ENCODE results near the gene STON2.

The STON2 gene

DNA sequence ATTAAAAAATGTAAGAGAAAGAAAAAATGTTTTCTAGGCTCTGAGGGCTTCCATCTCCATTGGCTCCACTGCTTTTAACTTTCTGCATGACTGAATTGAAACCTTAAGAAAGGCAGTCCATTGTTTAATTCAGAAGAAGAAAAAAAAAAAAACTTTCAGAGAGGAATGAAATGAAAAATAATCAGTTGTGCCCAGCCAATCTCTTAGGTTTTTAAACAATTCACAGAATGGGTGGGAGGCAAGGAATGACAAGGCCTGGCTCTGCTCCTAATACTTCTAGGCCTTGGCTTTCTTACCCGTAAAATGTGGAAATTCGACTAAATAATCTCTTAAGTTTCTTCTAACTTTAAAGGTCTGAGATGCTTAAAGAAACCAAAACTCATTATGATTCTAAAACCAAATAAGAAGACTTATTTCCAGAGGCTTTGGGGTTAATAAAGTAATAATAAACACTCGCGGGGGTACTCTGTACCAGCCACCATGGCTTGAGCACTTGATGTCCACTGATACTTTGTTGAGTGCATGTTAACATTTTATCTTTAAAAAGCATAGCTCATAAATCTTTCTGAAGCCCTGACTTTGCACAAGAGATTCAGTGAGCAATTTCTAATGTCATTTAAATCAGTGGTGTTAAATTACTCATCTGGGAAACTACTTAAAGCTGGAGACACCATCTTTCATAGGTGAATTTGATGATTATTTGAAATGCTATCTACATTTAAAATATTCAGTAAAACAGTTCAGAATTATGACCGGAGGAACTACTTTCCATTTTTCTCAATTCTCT, 49.6 kb downstream of the STON2 start:
- Histone ChIP-seq H3K27ac (replicated peaks; ENCODE audit: low read length) (no peak overlapping the region), H3K18ac (ENCODE audit: low read length) (no peak overlapping the region), H3K4ac (ENCODE audit: low read length) (no peak overlapping the region), H2BK5ac (ENCODE audit: low read length) (no peak overlapping the region), H3K14ac (ENCODE audit: low read length) (no peak overlapping the region), H2BK12ac (ENCODE audit: low read length) (no peak overlapping the region), H3K4me3 (ENCODE audit: low read length in 2 of 2) (no peak overlapping the region), H3K4me1 (ENCODE audit: control insufficient read depth in 2 of 2, insufficient read depth in 1 of 2, low read depth in 1 of 2, low read length in 2 of 2) (no peaks in the 10 kb centered on the region), H2AK5ac (ENCODE audit: low read depth, low read length) (no peak overlapping the region), H4K91ac (ENCODE audit: low read depth, low read length, poor library complexity) (no peak overlapping the region), H3K27me3 (ENCODE audit: control insufficient read depth in 3 of 3, insufficient read depth in 3 of 3, low read depth in 1 of 3, low read length in 3 of 3) (no peaks in the 10 kb centered on the region), H2AFZ (ENCODE audit: low read length) (no peak overlapping the region), H2BK15ac (ENCODE audit: low read length) (no peak overlapping the region), H2BK120ac (ENCODE audit: low read depth, low read length) (no peak overlapping the region), H3K23ac (ENCODE audit: low read depth, low read length, poor library complexity) (no peak overlapping the region), H3K36me3 (replicated peaks in 1 of 2; ENCODE audit: control insufficient read depth in 2 of 2, insufficient read depth in 2 of 2, low read length in 2 of 2) (no peaks in the 10 kb centered on the region), H3K9me3 (replicated peaks in 1 of 2; ENCODE audit: control insufficient read depth in 2 of 2, insufficient read depth in 1 of 2, low read depth in 1 of 2, low read length in 2 of 2) (peaks cover 0 to 22% of the 10 kb centered on the region in 2 donors), H3K9ac (ENCODE audit: low read depth, low read length, poor library complexity) (no peak overlapping the region), H3K79me1 (ENCODE audit: low read depth, low read length) (no peaks in the 10 kb centered on the region), H3K4me2 (ENCODE audit: insufficient read depth, low read length, poor library complexity, severe bottlenecking) (no peak overlapping the region), H4K8ac (ENCODE audit: low read depth, low read length) (no peak overlapping the region)
- no peak for DNase-seq (ENCODE audit: low spot score)
- no CpG with 5 or more reads among the region's 5 CpGs for WGBS, 2 donors (ENCODE audit: extremely low coverage in 2 of 2, insufficient read length in 2 of 2, insufficient replicate concordance in 1 of 2)

DNA sequence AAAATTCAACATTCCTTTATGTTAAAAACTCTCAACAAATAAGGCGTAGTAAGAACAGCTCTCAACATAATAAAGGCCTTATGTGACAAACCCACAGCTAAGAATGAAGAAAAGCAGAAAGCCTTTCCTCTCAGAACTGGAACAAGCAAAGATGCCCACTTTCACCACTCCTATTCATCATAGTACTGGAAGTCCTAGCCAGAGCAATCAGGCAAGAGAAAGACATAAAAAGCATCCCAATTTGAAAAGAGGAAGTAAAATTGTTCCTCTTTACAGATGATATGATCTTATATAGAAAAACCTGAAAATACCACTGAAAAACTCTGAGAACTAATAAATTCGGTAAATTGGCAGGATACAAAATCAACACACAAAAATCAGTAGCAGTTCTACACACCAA, 52.1 kb downstream of the STON2 start:
- no peak overlapping the region for H4K8ac ChIP-seq (ENCODE audit: low read depth, low read length)
- no peak overlapping the region for H2BK15ac ChIP-seq (ENCODE audit: low read length)
- H2AFZ ChIP-seq (ENCODE audit: low read length): no peak overlapping the region
- DNase-seq (ENCODE audit: low spot score): no peak
- H3K9me3 ChIP-seq (replicated peaks in 1 of 2; ENCODE audit: control insufficient read depth in 2 of 2, insufficient read depth in 1 of 2, low read depth in 1 of 2, low read length in 2 of 2): peaks cover 0 to 8% of the 10 kb centered on the region in 2 donors
- H3K18ac ChIP-seq (ENCODE audit: low read length): no peak overlapping the region
- no peak overlapping the region for H2BK12ac ChIP-seq (ENCODE audit: low read length)
- H3K36me3 ChIP-seq (replicated peaks in 1 of 2; ENCODE audit: control insufficient read depth in 2 of 2, insufficient read depth in 2 of 2, low read length in 2 of 2): no peaks in the 10 kb centered on the region
- H2BK5ac ChIP-seq (ENCODE audit: low read length): no peak overlapping the region
- peaks cover 0 to 8% of the 10 kb centered on the region in 2 donors for H3K4me1 ChIP-seq (ENCODE audit: control insufficient read depth in 2 of 2, insufficient read depth in 1 of 2, low read depth in 1 of 2, low read length in 2 of 2)
- H2BK120ac ChIP-seq (ENCODE audit: low read depth, low read length): no peak overlapping the region
- H3K23ac ChIP-seq (ENCODE audit: low read depth, low read length, poor library complexity): no peak overlapping the region
- WGBS, 2 donors (ENCODE audit: extremely low coverage in 2 of 2, insufficient read length in 2 of 2, insufficient replicate concordance in 1 of 2): no CpG with 5 or more reads among the region's 2 CpGs
- H3K9ac ChIP-seq (ENCODE audit: low read depth, low read length, poor library complexity): no peak overlapping the region
- H4K91ac ChIP-seq (ENCODE audit: low read depth, low read length, poor library complexity): no peak overlapping the region
- H3K27me3 ChIP-seq (ENCODE audit: control insufficient read depth in 3 of 3, insufficient read depth in 3 of 3, low read depth in 1 of 3, low read length in 3 of 3): no peaks in the 10 kb centered on the region
- no peak overlapping the region for H3K4me2 ChIP-seq (ENCODE audit: insufficient read depth, low read length, poor library complexity, severe bottlenecking)
- no peak overlapping the region for H3K4ac ChIP-seq (ENCODE audit: low read length)
- no peak overlapping the region for H2AK5ac ChIP-seq (ENCODE audit: low read depth, low read length)
- no peak overlapping the region for H3K27ac ChIP-seq (replicated peaks; ENCODE audit: low read length)
- no peak overlapping the region for H3K4me3 ChIP-seq (ENCODE audit: low read length in 2 of 2)
- no peaks in the 10 kb centered on the region for H3K79me1 ChIP-seq (ENCODE audit: low read depth, low read length)
- H3K14ac ChIP-seq (ENCODE audit: low read length): no peak overlapping the region

DNA sequence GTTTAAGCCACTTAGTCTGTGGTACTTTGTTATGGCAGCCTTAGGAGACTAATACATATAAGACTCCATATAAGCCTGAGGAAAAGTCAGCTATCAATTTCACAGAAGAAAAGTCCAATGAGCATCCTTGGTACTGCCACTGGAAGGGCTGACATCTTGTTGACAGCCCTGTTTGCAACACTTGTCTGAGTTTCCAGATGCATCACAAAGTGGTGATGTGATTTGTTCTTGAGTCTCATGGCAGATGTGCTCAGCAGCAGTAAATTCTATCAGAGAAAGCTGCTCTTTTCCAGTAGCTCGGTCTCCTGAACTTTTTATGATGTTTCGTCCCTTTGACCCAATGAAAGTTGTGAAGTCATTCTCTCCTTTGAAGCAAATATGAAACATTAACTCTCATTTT, 54.3 kb downstream of the STON2 start:
- no peak overlapping the region for H2BK12ac ChIP-seq (ENCODE audit: low read length)
- H3K4me1 ChIP-seq (ENCODE audit: control insufficient read depth in 2 of 2, insufficient read depth in 1 of 2, low read depth in 1 of 2, low read length in 2 of 2): peaks cover 2 to 14% of the 10 kb centered on the region in 2 donors
- no CpG with 5 or more reads among the region's 2 CpGs for WGBS, 2 donors (ENCODE audit: extremely low coverage in 2 of 2, insufficient read length in 2 of 2, insufficient replicate concordance in 1 of 2)
- H2AFZ ChIP-seq (ENCODE audit: low read length): no peak overlapping the region
- DNase-seq (ENCODE audit: low spot score): no peak
- no peak overlapping the region for H2AK5ac ChIP-seq (ENCODE audit: low read depth, low read length)
- no peak overlapping the region for H4K8ac ChIP-seq (ENCODE audit: low read depth, low read length)
- no peak overlapping the region for H3K27ac ChIP-seq (replicated peaks; ENCODE audit: low read length)
- no peaks in the 10 kb centered on the region for H3K9me3 ChIP-seq (replicated peaks in 1 of 2; ENCODE audit: control insufficient read depth in 2 of 2, insufficient read depth in 1 of 2, low read depth in 1 of 2, low read length in 2 of 2)
- no peaks in the 10 kb centered on the region for H3K79me1 ChIP-seq (ENCODE audit: low read depth, low read length)
- H3K18ac ChIP-seq (ENCODE audit: low read length): no peak overlapping the region
- no peaks in the 10 kb centered on the region for H3K27me3 ChIP-seq (ENCODE audit: control insufficient read depth in 3 of 3, insufficient read depth in 3 of 3, low read depth in 1 of 3, low read length in 3 of 3)
- no peak overlapping the region for H3K4ac ChIP-seq (ENCODE audit: low read length)
- H3K14ac ChIP-seq (ENCODE audit: low read length): no peak overlapping the region
- no peak overlapping the region for H3K4me2 ChIP-seq (ENCODE audit: insufficient read depth, low read length, poor library complexity, severe bottlenecking)
- H3K23ac ChIP-seq (ENCODE audit: low read depth, low read length, poor library complexity): no peak overlapping the region
- no peak overlapping the region for H2BK120ac ChIP-seq (ENCODE audit: low read depth, low read length)
- H4K91ac ChIP-seq (ENCODE audit: low read depth, low read length, poor library complexity): no peak overlapping the region
- H3K36me3 ChIP-seq (replicated peaks in 1 of 2; ENCODE audit: control insufficient read depth in 2 of 2, insufficient read depth in 2 of 2, low read length in 2 of 2): no peaks in the 10 kb centered on the region
- no peak overlapping the region for H3K4me3 ChIP-seq (ENCODE audit: low read length in 2 of 2)
- no peak overlapping the region for H2BK15ac ChIP-seq (ENCODE audit: low read length)
- H3K9ac ChIP-seq (ENCODE audit: low read depth, low read length, poor library complexity): no peak overlapping the region
- H2BK5ac ChIP-seq (ENCODE audit: low read length): no peak overlapping the region

DNA sequence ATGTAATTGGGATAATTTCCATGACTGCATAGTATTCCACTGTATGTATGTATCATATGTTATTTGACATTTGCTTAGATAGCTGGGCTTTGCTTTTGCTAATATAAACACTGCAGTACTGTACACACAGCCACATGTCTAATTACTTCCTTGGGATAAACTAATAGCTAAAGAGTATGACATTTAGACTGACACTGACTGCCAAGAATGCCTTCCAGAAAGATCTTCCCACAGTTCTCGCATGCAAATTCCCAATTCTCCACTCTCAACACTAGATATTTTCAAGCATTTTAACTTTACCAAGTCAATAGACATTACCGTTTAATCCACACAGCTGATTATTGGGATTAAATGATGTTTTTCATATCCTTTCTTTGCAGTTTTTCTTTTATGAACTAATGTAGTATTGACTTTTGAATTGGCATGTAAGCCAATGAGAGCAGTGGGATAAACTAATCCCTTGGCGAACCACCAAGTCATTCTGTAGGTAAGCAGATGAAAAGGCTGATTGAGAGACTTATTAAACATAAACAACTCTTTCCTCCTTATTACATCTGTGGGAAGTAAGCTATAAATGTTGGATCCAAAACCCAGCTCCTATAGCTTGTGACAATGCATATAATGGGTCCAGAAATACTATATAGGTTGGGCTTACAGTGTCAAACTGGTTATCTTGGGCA, 55.5 kb downstream of the STON2 start:
- no peak overlapping the region for H3K9ac ChIP-seq (ENCODE audit: low read depth, low read length, poor library complexity)
- no peak overlapping the region for H3K23ac ChIP-seq (ENCODE audit: low read depth, low read length, poor library complexity)
- H2BK120ac ChIP-seq (ENCODE audit: low read depth, low read length): no peak overlapping the region
- H3K4me1 ChIP-seq (ENCODE audit: control insufficient read depth in 2 of 2, insufficient read depth in 1 of 2, low read depth in 1 of 2, low read length in 2 of 2): peaks cover 2 to 14% of the 10 kb centered on the region in 2 donors
- no peaks in the 10 kb centered on the region for H3K36me3 ChIP-seq (replicated peaks in 1 of 2; ENCODE audit: control insufficient read depth in 2 of 2, insufficient read depth in 2 of 2, low read length in 2 of 2)
- H3K4ac ChIP-seq (ENCODE audit: low read length): no peak overlapping the region
- no peak overlapping the region for H3K18ac ChIP-seq (ENCODE audit: low read length)
- H4K91ac ChIP-seq (ENCODE audit: low read depth, low read length, poor library complexity): no peak overlapping the region
- no peak overlapping the region for H2AFZ ChIP-seq (ENCODE audit: low read length)
- no peak overlapping the region for H2AK5ac ChIP-seq (ENCODE audit: low read depth, low read length)
- DNase-seq (ENCODE audit: low spot score): no peak
- no peak overlapping the region for H3K27ac ChIP-seq (replicated peaks; ENCODE audit: low read length)
- H3K79me1 ChIP-seq (ENCODE audit: low read depth, low read length): no peaks in the 10 kb centered on the region
- H3K14ac ChIP-seq (ENCODE audit: low read length): no peak overlapping the region
- no peak overlapping the region for H2BK5ac ChIP-seq (ENCODE audit: low read length)
- H3K27me3 ChIP-seq (ENCODE audit: control insufficient read depth in 3 of 3, insufficient read depth in 3 of 3, low read depth in 1 of 3, low read length in 3 of 3): no peaks in the 10 kb centered on the region
- WGBS, 2 donors (ENCODE audit: extremely low coverage in 2 of 2, insufficient read length in 2 of 2, insufficient replicate concordance in 1 of 2): no CpG with 5 or more reads among the region's 3 CpGs
- no peak overlapping the region for H2BK15ac ChIP-seq (ENCODE audit: low read length)
- no peak overlapping the region for H4K8ac ChIP-seq (ENCODE audit: low read depth, low read length)
- no peak overlapping the region for H3K4me3 ChIP-seq (ENCODE audit: low read length in 2 of 2)
- H3K9me3 ChIP-seq (replicated peaks in 1 of 2; ENCODE audit: control insufficient read depth in 2 of 2, insufficient read depth in 1 of 2, low read depth in 1 of 2, low read length in 2 of 2): no peaks in the 10 kb centered on the region
- no peak overlapping the region for H3K4me2 ChIP-seq (ENCODE audit: insufficient read depth, low read length, poor library complexity, severe bottlenecking)
- no peak overlapping the region for H2BK12ac ChIP-seq (ENCODE audit: low read length)
